Breast epithelium (tissue), 3 donors: Measurements from ENCODE around the gene FSIP2.

Source experiments
- POLR2AphosphoS5 ChIP-seq, 3 donors: sonication (generic); formaldehyde crosslinking; IDR thresholded peaks; one replicate each; pipeline ENCODE4 v1.6.1; 2017; ENCODE audit warnings: antibody characterized with exemption in 3 of 3
- TF ChIP-seq, protein P1 (sequence below), 3 donors: fragments of 450-650 bp; IDR thresholded peaks; one replicate each; pipeline ENCODE4 v1.5.1; 2016 to 2017; ENCODE audit warnings: antibody characterized with exemption in 3 of 3, mild to moderate bottlenecking in 3 of 3, moderate library complexity in 3 of 3

- TF ChIP-seq, protein P1, sequence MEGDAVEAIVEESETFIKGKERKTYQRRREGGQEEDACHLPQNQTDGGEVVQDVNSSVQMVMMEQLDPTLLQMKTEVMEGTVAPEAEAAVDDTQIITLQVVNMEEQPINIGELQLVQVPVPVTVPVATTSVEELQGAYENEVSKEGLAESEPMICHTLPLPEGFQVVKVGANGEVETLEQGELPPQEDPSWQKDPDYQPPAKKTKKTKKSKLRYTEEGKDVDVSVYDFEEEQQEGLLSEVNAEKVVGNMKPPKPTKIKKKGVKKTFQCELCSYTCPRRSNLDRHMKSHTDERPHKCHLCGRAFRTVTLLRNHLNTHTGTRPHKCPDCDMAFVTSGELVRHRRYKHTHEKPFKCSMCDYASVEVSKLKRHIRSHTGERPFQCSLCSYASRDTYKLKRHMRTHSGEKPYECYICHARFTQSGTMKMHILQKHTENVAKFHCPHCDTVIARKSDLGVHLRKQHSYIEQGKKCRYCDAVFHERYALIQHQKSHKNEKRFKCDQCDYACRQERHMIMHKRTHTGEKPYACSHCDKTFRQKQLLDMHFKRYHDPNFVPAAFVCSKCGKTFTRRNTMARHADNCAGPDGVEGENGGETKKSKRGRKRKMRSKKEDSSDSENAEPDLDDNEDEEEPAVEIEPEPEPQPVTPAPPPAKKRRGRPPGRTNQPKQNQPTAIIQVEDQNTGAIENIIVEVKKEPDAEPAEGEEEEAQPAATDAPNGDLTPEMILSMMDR (IDR thresholded peaks at IDR 0.05): no peak
- TF ChIP-seq POLR2AphosphoS5 (IDR thresholded peaks at IDR 0.05): no peak
Measured at GRCh38 chr2:185807351-185807750, 68.7 kb downstream of the FSIP2 start.
